Measurements from ENCODE around the gene STX7.

DNA sequence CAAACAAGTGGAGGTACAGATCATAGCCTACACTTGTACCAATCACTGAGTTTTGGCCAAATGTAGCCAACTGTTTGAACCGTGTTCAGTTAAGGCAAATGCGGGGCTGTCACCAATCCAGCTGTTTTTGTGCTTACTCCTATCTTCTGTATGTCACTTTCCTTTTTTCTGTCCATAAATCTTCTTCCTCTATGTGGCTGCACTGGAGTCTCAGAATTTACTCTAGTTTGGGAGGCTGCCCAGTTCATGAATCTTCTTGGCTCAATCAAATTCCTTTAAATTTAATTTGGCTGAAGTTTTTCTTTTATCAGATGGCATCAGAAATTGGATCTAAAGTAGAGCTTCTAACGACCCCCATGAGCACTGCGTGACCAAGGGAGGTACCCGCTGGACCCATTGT is 11.7 kb upstream of the STX7 start:
- TF ChIP-seq POLR2AphosphoS2 (conservative IDR thresholded peaks at IDR 0.05; ENCODE audit: low read length) (no peak), BHLHE40 (IDR thresholded peaks at IDR 0.05; ENCODE audit: low read depth, low read length) (no peak), MYC (IDR thresholded peaks at IDR 0.05; ENCODE audit: borderline replicate concordance, low read length) (no peak), CEBPB (IDR thresholded peaks at IDR 0.05) (no peak), SMC3 (IDR thresholded peaks at IDR 0.05) (no peak), MAX (IDR thresholded peaks at IDR 0.05) (no peak), POLR2A (IDR thresholded peaks at IDR 0.05; ENCODE audit: low read length) (no peak)
- TF ChIP-seq, protein P1, sequence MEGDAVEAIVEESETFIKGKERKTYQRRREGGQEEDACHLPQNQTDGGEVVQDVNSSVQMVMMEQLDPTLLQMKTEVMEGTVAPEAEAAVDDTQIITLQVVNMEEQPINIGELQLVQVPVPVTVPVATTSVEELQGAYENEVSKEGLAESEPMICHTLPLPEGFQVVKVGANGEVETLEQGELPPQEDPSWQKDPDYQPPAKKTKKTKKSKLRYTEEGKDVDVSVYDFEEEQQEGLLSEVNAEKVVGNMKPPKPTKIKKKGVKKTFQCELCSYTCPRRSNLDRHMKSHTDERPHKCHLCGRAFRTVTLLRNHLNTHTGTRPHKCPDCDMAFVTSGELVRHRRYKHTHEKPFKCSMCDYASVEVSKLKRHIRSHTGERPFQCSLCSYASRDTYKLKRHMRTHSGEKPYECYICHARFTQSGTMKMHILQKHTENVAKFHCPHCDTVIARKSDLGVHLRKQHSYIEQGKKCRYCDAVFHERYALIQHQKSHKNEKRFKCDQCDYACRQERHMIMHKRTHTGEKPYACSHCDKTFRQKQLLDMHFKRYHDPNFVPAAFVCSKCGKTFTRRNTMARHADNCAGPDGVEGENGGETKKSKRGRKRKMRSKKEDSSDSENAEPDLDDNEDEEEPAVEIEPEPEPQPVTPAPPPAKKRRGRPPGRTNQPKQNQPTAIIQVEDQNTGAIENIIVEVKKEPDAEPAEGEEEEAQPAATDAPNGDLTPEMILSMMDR (IDR thresholded peaks at IDR 0.05) = no peak

All from A549 (cell line).